M059J (cell line): ENCODE measurements around the gene KRTAP17-1. TPM values are rescaled to one million over a fixed set of nuclear protein-coding genes. Genes with fewer than 3 reads are reported as not detected.

Experiments used
- DNase-seq: peaks from one replicate; pipeline ENCODE4 v3.0.0-alpha.2; 2012; ENCODE audit warnings: low read depth
- total RNA-seq: library from RNA; depleted of rRNA; stranded (reverse); fragments of >200 nt; shearing (Covaris generic); gene quantifications from 2 replicates; pipeline ENCODE4 v1.2.3, GENCODE V29; 2014

The KRTAP17-1 gene
- total RNA-seq, 1 experiment from 2014 or later, result not detected

- DNase-seq, result no peak
Measured at GRCh38 chr17:41333098-41333497, 17.6 kb upstream of the KRTAP17-1 start.

GRCh38 chr17:41332239-41332638 lies 16.7 kb upstream of the KRTAP17-1 start:
- no peak for DNase-seq

- no peak for DNase-seq
Measured at GRCh38 chr17:41331606-41332005, 16.1 kb upstream of the KRTAP17-1 start.

GRCh38 chr17:41329279-41329948 lies 13.9 kb upstream of the KRTAP17-1 start:
- peak; percentile 63 for DNase-seq

- no peak for DNase-seq
Measured at GRCh38 chr17:41328207-41328606, 12.7 kb upstream of the KRTAP17-1 start.

- no peak for DNase-seq
Measured at GRCh38 chr17:41327411-41328120, 12.1 kb upstream of the KRTAP17-1 start.

- no peak for DNase-seq
Measured at GRCh38 chr17:41326173-41327145, 10.9 kb upstream of the KRTAP17-1 start.

GRCh38 chr17:41325611-41326010 lies 10.1 kb upstream of the KRTAP17-1 start:
- no peak for DNase-seq

GRCh38 chr17:41325126-41325525 lies 9.6 kb upstream of the KRTAP17-1 start:
- no peak for DNase-seq

- DNase-seq, result peak; percentile 62
Measured at GRCh38 chr17:41324180-41325075, 8.9 kb upstream of the KRTAP17-1 start.

GRCh38 chr17:41322903-41323895 lies 7.7 kb upstream of the KRTAP17-1 start:
- no peak for DNase-seq

- peak; percentile 67 for DNase-seq
Measured at GRCh38 chr17:41322094-41322902, 6.8 kb upstream of the KRTAP17-1 start.

- DNase-seq, result no peak
Measured at GRCh38 chr17:41318231-41318630, 2.7 kb upstream of the KRTAP17-1 start.

- DNase-seq, result no peak
Measured at GRCh38 chr17:41315814-41316445, 420 bp upstream of the KRTAP17-1 start.

- no peak for DNase-seq
Measured at GRCh38 chr17:41311111-41311510, 4.4 kb downstream of the KRTAP17-1 start.

- no peak for DNase-seq
Measured at GRCh38 chr17:41308918-41309359, 6.6 kb downstream of the KRTAP17-1 start, which contains the start of gene KRTAP16-1. Gene KRTAP16-1, minus strand, starts transcription at chr17:41309309. Its CDS starts 56 bp downstream, at chr17:41309253.

- no peak for DNase-seq
Measured at GRCh38 chr17:41308251-41308917, 7.1 kb downstream of the KRTAP17-1 start.

- DNase-seq, result no peak
Measured at GRCh38 chr17:41307647-41308046, 7.9 kb downstream of the KRTAP17-1 start.
